Activated naive CD8-positive, alpha-beta T cell treated with anti-CD3 and anti-CD28 coated beads, Interleukin-2, amount 50 U/mL, for 24 hours (primary cell): ENCODE measurements around the gene MAPK11.
A peak's percentile ranks its signal among the peaks of the same experiment; 100 is the strongest.

ENCODE experiments used
- ATAC-seq: fragments of 150-1000 bp; cut with Tn5 transposase; one replicate; pipeline ENCODE4 v1.10.0; 2021
- DNase-seq: peaks from one replicate; pipeline ENCODE4 v3.0.0; 2021
- H3K27ac Mint-ChIP-seq: one replicate; pipeline ENCODE4 v1.8.0; 2021; ENCODE audit warnings: mild to moderate bottlenecking, mixed read lengths
- H3K27me3 Mint-ChIP-seq: one replicate; pipeline ENCODE4 v1.8.0; 2021; ENCODE audit warnings: mixed read lengths
- H3K36me3 Mint-ChIP-seq: one replicate; pipeline ENCODE4 v1.8.0; 2021; ENCODE audit warnings: low read depth, mixed read lengths
- H3K4me1 Mint-ChIP-seq: one replicate; pipeline ENCODE4 v1.8.0; 2021; ENCODE audit warnings: mixed read lengths
- H3K4me3 Mint-ChIP-seq: one replicate; pipeline ENCODE4 v1.8.0; 2021; ENCODE audit warnings: mild to moderate bottlenecking, moderate library complexity, mixed read lengths
- H3K9me3 Mint-ChIP-seq: one replicate; pipeline ENCODE4 v1.8.0; 2021; ENCODE audit warnings: mixed read lengths

MAPK11 gene

GRCh38 chr22:50303515-50303847 lies 33.3 kb upstream of the MAPK11 start:
- peaks cover 14% of the 10 kb centered on the region for H3K4me1 Mint-ChIP-seq
- no peak overlapping the region for H3K4me3 Mint-ChIP-seq
- H3K27ac Mint-ChIP-seq = no peak overlapping the region
- no peak for ATAC-seq
- no peaks in the 10 kb centered on the region for H3K36me3 Mint-ChIP-seq
- no peaks in the 10 kb centered on the region for H3K9me3 Mint-ChIP-seq
- H3K27me3 Mint-ChIP-seq = peaks cover 6% of the 10 kb centered on the region
- DNase-seq = no peak

- DNase-seq = no peak
- no peaks in the 10 kb centered on the region for H3K36me3 Mint-ChIP-seq
- no peak overlapping the region for H3K4me3 Mint-ChIP-seq
- H3K27ac Mint-ChIP-seq = no peak overlapping the region
- ATAC-seq = no peak
- H3K9me3 Mint-ChIP-seq = no peaks in the 10 kb centered on the region
- H3K27me3 Mint-ChIP-seq = peaks cover 6% of the 10 kb centered on the region
- H3K4me1 Mint-ChIP-seq = peaks cover 14% of the 10 kb centered on the region
These were observed 32.4 kb upstream of the MAPK11 start for GRCh38 chr22:50302564-50302963.

- H3K36me3 Mint-ChIP-seq = no peaks in the 10 kb centered on the region
- DNase-seq (no peak), ATAC-seq (no peak)
- H3K4me1 Mint-ChIP-seq = peaks cover 14% of the 10 kb centered on the region
- no peak overlapping the region for H3K27ac Mint-ChIP-seq
- H3K9me3 Mint-ChIP-seq = no peaks in the 10 kb centered on the region
- peaks cover 6% of the 10 kb centered on the region for H3K27me3 Mint-ChIP-seq
- H3K4me3 Mint-ChIP-seq = no peak overlapping the region
These were observed 31.9 kb upstream of the MAPK11 start for GRCh38 chr22:50302041-50302541.

- Mint-ChIP-seq H3K36me3 (no peaks in the 10 kb centered on the region), H3K27me3 (peaks cover 6% of the 10 kb centered on the region), H3K27ac (no peak overlapping the region), H3K9me3 (no peaks in the 10 kb centered on the region), H3K4me3 (no peak overlapping the region), H3K4me1 (peaks cover 14% of the 10 kb centered on the region)
- no peak for DNase-seq
- no peak for ATAC-seq
These were observed 31.4 kb upstream of the MAPK11 start for GRCh38 chr22:50301581-50301991.

GRCh38 chr22:50300620-50301257 lies 30.6 kb upstream of the MAPK11 start:
- Mint-ChIP-seq H3K27me3 (no peaks in the 10 kb centered on the region), H3K9me3 (no peaks in the 10 kb centered on the region), H3K36me3 (no peaks in the 10 kb centered on the region), H3K4me3 (no peak overlapping the region), H3K27ac (no peak overlapping the region), H3K4me1 (peaks cover 7% of the 10 kb centered on the region)
- no peak for ATAC-seq
- DNase-seq = no peak

- no peaks in the 10 kb centered on the region for H3K36me3 Mint-ChIP-seq
- H3K9me3 Mint-ChIP-seq = no peaks in the 10 kb centered on the region
- no peaks in the 10 kb centered on the region for H3K27me3 Mint-ChIP-seq
- no peak for ATAC-seq
- H3K4me1 Mint-ChIP-seq = peaks cover 7% of the 10 kb centered on the region
- no peak for DNase-seq
- no peak overlapping the region for H3K27ac Mint-ChIP-seq
- H3K4me3 Mint-ChIP-seq = no peak overlapping the region
These were observed 29.8 kb upstream of the MAPK11 start for GRCh38 chr22:50299785-50300619.

- peaks cover 5% of the 10 kb centered on the region for H3K4me1 Mint-ChIP-seq
- no peak for DNase-seq
These were observed 29.0 kb upstream of the MAPK11 start for GRCh38 chr22:50298937-50299784.

GRCh38 chr22:50298266-50298637 lies 28.1 kb upstream of the MAPK11 start:
- no peaks in the 10 kb centered on the region for H3K27me3 Mint-ChIP-seq
- H3K4me1 Mint-ChIP-seq = peaks cover 3% of the 10 kb centered on the region
- H3K27ac Mint-ChIP-seq = no peak overlapping the region
- DNase-seq (no peak), ATAC-seq (no peak)
- no peaks in the 10 kb centered on the region for H3K9me3 Mint-ChIP-seq
- no peak overlapping the region for H3K4me3 Mint-ChIP-seq
- H3K36me3 Mint-ChIP-seq = no peaks in the 10 kb centered on the region

More at GRCh38 chr22:50298937-50299784, 29.0 kb upstream of the MAPK11 start:
- H3K27ac Mint-ChIP-seq = no peak overlapping the region
- H3K4me3 Mint-ChIP-seq = no peak overlapping the region
- no peaks in the 10 kb centered on the region for H3K9me3 Mint-ChIP-seq
- no peak for ATAC-seq
- no peaks in the 10 kb centered on the region for H3K36me3 Mint-ChIP-seq
- no peaks in the 10 kb centered on the region for H3K27me3 Mint-ChIP-seq

- Mint-ChIP-seq H3K27me3 (peaks cover 3% of the 10 kb centered on the region), H3K27ac (no peak overlapping the region), H3K4me1 (peaks cover 7% of the 10 kb centered on the region), H3K9me3 (no peaks in the 10 kb centered on the region), H3K4me3 (no peak overlapping the region), H3K36me3 (no peaks in the 10 kb centered on the region)
- ATAC-seq = no peak
- DNase-seq = no peak
These were observed 27.5 kb upstream of the MAPK11 start for GRCh38 chr22:50297510-50298265.

GRCh38 chr22:50296658-50297490 lies 26.7 kb upstream of the MAPK11 start:
- H3K9me3 Mint-ChIP-seq = no peaks in the 10 kb centered on the region
- H3K27ac Mint-ChIP-seq = no peak overlapping the region
- peaks cover 14% of the 10 kb centered on the region for H3K4me1 Mint-ChIP-seq
- no peak for ATAC-seq
- DNase-seq = no peak
- H3K4me3 Mint-ChIP-seq = no peak overlapping the region
- peaks cover 6% of the 10 kb centered on the region for H3K27me3 Mint-ChIP-seq
- no peaks in the 10 kb centered on the region for H3K36me3 Mint-ChIP-seq

GRCh38 chr22:50294319-50294656 lies 24.1 kb upstream of the MAPK11 start:
- Mint-ChIP-seq H3K36me3 (no peaks in the 10 kb centered on the region), H3K27me3 (peaks cover 6% of the 10 kb centered on the region), H3K4me3 (peak overlapping the region; percentile 42), H3K27ac (no peak overlapping the region), H3K9me3 (no peaks in the 10 kb centered on the region), H3K4me1 (peaks cover 14% of the 10 kb centered on the region)
- ATAC-seq (no peak), DNase-seq (no peak)

GRCh38 chr22:50293441-50294318 lies 23.5 kb upstream of the MAPK11 start:
- DNase-seq (peak; percentile 46), ATAC-seq (peak; percentile 37)
- Mint-ChIP-seq H3K4me3 (peak overlapping the region; percentile 42), H3K27me3 (peaks cover 6% of the 10 kb centered on the region), H3K36me3 (no peaks in the 10 kb centered on the region), H3K4me1 (peaks cover 14% of the 10 kb centered on the region), H3K9me3 (no peaks in the 10 kb centered on the region), H3K27ac (no peak overlapping the region)
